Neural crest cell (in vitro differentiated cells): ENCODE results near the gene ATP8B1. TPM values are rescaled to one million over a fixed set of nuclear protein-coding genes. Genes with fewer than 3 reads are reported as not detected.

ENCODE experiments used
- DNase-seq: peaks from one replicate; pipeline ENCODE4 v3.0.0; 2021; ENCODE audit warnings: low read depth, mixed read lengths, low spot score
- H3K27ac Mint-ChIP-seq: one replicate; pipeline ENCODE4 v1.8.0; 2021; ENCODE audit warnings: mild to moderate bottlenecking, mixed read lengths; ENCODE audit not compliant: unreplicated experiment
- H3K27me3 Mint-ChIP-seq: 2 replicates; pipeline ENCODE4 v1.8.0; 2021; ENCODE audit warnings: low read depth, mild to moderate bottlenecking, mixed read lengths
- H3K36me3 Mint-ChIP-seq: 2 replicates; pipeline ENCODE4 v1.8.0; 2021; ENCODE audit warnings: low read depth, mild to moderate bottlenecking, mixed read lengths
- H3K4me1 Mint-ChIP-seq: 2 replicates; pipeline ENCODE4 v1.8.0; 2021; ENCODE audit warnings: mixed read lengths
- H3K4me3 Mint-ChIP-seq: one replicate; pipeline ENCODE4 v1.8.0; 2021; ENCODE audit warnings: mild to moderate bottlenecking, mixed read lengths
- H3K9me3 Mint-ChIP-seq: 2 replicates; pipeline ENCODE4 v1.8.0; 2021; ENCODE audit warnings: mixed read lengths
- total RNA-seq: library from RNA; stranded (reverse); gene quantifications from 2 replicates; pipeline ENCODE4 v1.2.1, GENCODE V29; 2021
- TF ChIP-seq, protein P1 (sequence below): fragments of 200-600 bp; sonication (generic); conservative IDR thresholded peaks from 2 replicates; pipeline ENCODE4 v1.5.0; 2021; ENCODE audit warnings: antibody characterized with exemption, mild to moderate bottlenecking

The ATP8B1 gene
- total RNA-seq, 1 donor from 2014 or later: 0.05 TPM

DNA sequence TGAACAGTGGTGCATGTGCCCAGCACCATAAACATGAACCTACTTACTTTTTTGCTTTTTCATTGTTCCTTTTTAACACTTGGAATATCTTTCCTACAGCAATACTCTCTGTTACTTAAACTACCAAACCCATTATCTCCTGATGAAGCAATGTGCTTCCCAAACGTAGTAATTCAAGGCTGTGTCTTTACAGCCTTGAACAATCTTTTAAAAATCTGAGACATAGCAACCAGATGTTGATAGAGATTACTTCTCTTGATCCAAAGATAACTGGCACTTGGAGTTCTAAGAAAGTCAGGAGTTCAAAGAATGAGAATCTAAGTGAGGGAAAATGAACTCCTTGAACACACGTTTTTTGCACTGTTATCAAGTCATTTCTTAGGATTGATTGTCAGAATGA is 40.4 kb downstream of the ATP8B1 start:
- TF ChIP-seq, protein P1, sequence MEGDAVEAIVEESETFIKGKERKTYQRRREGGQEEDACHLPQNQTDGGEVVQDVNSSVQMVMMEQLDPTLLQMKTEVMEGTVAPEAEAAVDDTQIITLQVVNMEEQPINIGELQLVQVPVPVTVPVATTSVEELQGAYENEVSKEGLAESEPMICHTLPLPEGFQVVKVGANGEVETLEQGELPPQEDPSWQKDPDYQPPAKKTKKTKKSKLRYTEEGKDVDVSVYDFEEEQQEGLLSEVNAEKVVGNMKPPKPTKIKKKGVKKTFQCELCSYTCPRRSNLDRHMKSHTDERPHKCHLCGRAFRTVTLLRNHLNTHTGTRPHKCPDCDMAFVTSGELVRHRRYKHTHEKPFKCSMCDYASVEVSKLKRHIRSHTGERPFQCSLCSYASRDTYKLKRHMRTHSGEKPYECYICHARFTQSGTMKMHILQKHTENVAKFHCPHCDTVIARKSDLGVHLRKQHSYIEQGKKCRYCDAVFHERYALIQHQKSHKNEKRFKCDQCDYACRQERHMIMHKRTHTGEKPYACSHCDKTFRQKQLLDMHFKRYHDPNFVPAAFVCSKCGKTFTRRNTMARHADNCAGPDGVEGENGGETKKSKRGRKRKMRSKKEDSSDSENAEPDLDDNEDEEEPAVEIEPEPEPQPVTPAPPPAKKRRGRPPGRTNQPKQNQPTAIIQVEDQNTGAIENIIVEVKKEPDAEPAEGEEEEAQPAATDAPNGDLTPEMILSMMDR: no peak
- no peaks in the 10 kb centered on the region for H3K4me1 Mint-ChIP-seq
- no peak for DNase-seq
- H3K27ac Mint-ChIP-seq: no peak overlapping the region
- peaks cover 4% of the 10 kb centered on the region for H3K9me3 Mint-ChIP-seq
- H3K4me3 Mint-ChIP-seq: no peak overlapping the region
- H3K36me3 Mint-ChIP-seq: peaks cover 3% of the 10 kb centered on the region
- no peaks in the 10 kb centered on the region for H3K27me3 Mint-ChIP-seq

DNA sequence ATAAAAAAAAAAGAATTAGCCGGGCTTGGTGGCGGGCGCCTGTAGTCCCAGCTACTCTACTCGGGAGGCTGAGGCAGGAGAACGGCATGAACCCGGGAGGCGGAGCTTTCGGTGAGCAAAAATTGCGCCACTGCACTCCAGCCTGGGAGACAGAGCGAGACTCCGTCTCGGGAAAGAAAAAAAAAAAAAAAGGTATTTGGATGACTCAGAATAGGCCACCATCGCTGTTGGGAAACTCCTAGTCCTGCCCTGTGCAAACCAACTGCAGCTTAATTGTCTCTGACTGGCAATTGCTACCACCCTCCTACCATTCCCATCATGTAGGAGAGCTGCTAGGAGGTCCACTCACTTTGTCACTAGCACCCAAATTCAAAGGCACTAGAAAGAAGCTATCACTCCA is 43.5 kb downstream of the ATP8B1 start:
- no peak overlapping the region for H3K27ac Mint-ChIP-seq
- H3K27me3 Mint-ChIP-seq: no peaks in the 10 kb centered on the region
- DNase-seq: no peak
- no peak overlapping the region for H3K4me3 Mint-ChIP-seq
- H3K9me3 Mint-ChIP-seq: peaks cover 4% of the 10 kb centered on the region
- peaks cover 3% of the 10 kb centered on the region for H3K36me3 Mint-ChIP-seq
- H3K4me1 Mint-ChIP-seq: no peaks in the 10 kb centered on the region
- TF ChIP-seq, protein P1: no peak

DNA sequence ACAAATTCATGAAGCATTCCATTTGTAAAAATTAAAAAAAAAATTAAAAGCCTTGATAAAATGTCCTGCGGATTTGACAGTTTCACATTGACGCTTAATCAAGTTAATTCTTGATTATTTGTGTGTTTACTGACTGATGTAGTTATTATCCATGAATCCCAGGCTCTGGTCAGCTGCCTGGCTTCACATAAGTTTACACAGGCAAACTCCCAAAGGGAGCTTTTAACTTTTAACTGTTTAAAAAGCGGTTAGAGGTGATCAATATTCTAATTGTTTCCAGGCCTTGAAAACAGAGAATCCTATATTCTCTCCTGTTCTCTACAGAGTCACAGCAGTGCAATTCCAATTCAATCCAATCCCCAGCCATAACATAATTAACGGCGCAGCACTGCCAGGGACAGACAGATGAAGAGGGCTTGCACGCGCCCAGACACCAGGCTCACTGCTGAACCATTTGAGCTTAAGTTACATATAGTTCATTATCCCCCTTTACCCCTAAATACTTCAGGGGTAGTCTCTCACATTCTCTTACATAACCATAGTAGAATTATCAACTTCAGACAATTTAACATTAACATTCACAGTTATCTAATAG is 47.5 kb downstream of the ATP8B1 start:
- H3K36me3 Mint-ChIP-seq: peaks cover 3% of the 10 kb centered on the region

DNA sequence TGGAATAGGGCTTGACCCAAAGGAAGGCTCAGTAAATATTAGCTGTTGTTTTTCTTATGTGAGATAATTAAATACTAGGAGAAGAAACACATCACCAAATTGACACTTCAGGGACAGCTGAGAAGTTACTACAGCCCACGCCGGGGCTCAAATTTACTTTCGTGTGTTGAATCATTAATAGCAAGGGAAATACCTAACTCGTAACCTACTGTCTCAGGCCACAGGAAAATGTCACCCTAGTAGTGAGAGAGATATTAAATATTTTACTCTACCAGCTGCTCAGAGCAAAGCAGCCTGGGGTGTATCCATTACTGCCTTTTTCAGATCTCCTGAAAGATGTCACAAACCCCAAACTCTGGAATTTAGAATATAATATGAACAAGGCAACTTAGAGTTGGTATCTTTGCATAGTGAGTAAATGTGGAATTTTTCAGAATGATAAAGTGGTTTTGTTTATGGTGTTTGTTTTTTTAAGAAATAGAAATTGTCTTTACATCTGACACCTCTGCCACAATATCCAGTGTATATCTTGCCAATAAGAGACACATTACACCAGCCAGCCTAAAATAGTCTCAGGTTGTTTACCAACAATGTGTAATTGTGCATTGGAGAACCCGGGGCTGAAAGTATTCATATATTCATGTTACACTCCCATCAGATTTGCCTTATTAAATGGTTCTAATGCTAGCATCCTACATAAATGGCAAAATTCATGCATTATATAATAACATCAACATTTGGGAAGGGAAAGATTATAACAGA is 48.4 kb downstream of the ATP8B1 start:
- H3K4me1 Mint-ChIP-seq: no peaks in the 10 kb centered on the region
- H3K27me3 Mint-ChIP-seq: no peaks in the 10 kb centered on the region
- DNase-seq: no peak
- TF ChIP-seq, protein P1: no peak
- peaks cover under 1% of the 10 kb centered on the region for H3K36me3 Mint-ChIP-seq
- no peak overlapping the region for H3K4me3 Mint-ChIP-seq
- peaks cover 2% of the 10 kb centered on the region for H3K9me3 Mint-ChIP-seq
- no peak overlapping the region for H3K27ac Mint-ChIP-seq

More for the DNA sequence above, 47.5 kb downstream of the ATP8B1 start:
- DNase-seq: no peak
- TF ChIP-seq, protein P1: no peak
- H3K9me3 Mint-ChIP-seq: peaks cover 4% of the 10 kb centered on the region
- H3K27me3 Mint-ChIP-seq: no peaks in the 10 kb centered on the region
- H3K27ac Mint-ChIP-seq: no peak overlapping the region
- H3K4me1 Mint-ChIP-seq: no peaks in the 10 kb centered on the region
- no peak overlapping the region for H3K4me3 Mint-ChIP-seq

DNA sequence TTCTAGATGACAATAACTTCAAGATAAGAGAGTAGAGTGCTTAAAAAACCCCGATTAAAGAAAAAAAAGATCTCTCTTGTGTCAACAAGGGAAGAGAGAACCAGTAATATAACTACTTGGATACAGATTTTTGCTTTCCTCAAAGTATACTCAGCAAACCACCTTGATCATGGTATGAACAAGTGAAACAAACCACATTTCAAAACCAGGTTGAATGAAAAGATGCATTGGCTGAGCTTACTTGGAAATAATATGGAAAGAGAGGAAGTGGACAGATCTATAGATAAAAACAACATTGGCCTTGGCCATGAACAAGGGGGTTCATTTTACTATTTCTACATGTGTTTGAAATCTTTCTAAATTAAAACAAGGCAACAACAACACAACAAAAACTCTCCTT is 50.1 kb downstream of the ATP8B1 start:
- Mint-ChIP-seq H3K27ac (no peak overlapping the region), H3K4me1 (peaks cover 5% of the 10 kb centered on the region), H3K4me3 (no peak overlapping the region), H3K36me3 (no peaks in the 10 kb centered on the region), H3K9me3 (no peaks in the 10 kb centered on the region), H3K27me3 (no peaks in the 10 kb centered on the region)
- DNase-seq: no peak
- TF ChIP-seq, protein P1: no peak
